Effector CD4-positive, alpha-beta T cell (primary cell): ENCODE data around the gene POFUT2.
"Not testable (repeated sequence)": the region's sequence is repeated elsewhere in the genome, so short reads cannot be mapped to it uniquely, and the experiment has no call there.

Experiments
- DNase-seq: peaks from one replicate; pipeline ENCODE4 v3.0.0-alpha.2; 2020

POFUT2 gene

DNA sequence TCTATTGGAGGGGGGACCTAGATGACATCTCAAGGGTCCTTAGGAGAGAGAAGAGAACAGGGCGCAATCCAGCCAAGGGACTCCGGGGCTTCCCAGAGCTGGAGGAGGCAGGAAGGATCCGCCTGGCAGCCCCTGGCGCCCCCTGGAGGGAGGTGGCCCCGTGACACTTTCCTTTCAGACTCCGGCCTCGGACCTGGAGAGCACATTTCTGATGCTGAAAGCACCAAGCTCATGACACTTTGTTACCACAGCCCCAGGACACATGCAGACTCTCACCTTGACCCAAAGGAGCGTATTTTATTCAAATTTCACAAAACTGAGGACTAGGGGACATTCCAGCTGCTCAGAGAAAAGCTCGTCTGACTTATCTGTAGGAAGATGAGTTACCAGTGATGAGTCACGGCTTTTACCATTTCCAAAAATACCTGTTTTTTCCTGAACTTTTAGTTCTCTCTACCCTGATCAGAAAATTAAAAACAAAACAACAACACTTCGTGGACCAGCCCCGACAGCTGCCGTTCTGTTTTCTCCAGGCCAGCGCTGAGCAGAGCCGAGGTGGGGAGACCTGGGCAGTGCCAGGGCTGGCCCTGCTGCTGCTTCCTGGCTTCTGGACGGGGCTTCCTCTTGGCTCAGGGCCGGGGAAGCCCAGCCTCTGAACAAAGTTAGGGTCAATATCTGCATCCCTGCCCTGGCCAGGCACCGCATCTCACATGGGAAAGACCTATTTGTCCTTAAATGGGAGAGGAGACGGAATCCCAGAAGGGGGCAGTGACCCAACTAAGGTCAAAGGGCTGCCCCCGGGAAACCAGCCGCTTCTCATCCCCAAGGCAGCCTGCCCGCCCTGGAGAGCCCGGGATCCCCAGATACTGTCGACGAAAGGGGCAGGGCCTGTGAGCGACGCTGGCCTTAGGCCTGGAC lies 21.6 kb upstream of the POFUT2 start:
- DNase-seq, result peak; percentile 29

DNA sequence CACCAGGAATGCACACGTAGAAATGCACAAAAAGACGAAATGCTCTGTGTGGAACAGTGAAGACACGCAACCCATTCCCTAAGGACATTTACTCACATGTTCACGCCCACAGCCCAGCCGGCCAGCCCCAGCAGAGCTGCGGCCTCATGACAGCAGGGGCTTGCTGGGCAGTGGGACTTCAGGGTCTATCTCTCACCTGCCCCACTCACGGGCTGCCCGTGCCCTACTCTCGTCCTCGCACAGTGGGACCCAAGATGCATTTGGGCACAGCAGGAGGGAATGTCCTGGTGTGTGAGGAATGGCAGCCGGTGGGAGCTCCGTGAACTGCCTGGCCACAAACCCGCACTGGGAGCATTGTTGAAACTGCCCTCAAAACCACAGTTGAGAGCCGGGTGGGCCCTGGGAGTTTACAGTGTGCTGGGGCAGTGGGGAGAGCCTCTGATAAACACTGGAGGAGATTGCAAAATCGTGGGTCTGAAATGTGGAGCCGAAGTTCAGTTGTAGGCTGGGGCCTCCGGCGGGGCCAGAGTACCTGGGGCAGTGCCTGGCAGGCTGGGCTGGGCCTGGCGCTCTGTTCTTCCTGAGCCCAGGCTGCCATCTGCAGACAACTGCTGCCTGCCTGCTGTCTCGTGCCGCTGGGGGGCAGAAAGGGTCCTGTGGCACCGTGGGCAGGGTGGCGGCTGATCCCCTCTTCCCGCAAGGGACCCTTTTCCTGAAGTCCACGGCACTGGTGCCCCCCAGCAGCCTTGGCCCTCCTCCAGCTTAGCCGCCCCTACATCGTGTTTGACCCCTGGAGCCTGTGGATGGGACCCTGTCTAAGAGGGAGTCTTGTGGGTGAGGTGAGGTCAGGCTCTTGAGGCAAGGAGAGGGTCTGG lies 20.7 kb upstream of the POFUT2 start:
- no peak for DNase-seq

DNA sequence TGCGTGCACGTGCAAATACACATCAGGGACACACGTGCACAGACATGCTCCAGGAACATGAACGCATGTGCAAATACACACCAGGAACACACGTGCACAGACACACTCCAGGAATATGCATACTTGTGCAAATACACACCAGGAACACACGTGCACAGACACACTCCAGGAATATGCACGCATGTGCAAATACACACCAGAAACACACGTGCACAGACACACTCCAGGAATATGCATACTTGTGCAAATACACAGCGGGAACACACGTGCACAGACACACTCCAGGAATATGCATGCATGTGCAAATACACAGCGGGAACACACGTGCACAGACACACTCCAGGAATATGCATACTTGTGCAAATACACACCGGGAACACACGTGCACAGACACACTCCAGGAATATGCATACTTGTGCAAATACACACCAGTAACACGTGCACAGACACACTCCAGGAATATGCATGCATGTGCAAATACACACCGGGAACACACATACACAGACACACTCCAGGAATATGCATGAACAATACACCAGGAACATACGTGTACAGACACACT lies 20.0 kb upstream of the POFUT2 start:
- not testable (repeated sequence) for DNase-seq

DNA sequence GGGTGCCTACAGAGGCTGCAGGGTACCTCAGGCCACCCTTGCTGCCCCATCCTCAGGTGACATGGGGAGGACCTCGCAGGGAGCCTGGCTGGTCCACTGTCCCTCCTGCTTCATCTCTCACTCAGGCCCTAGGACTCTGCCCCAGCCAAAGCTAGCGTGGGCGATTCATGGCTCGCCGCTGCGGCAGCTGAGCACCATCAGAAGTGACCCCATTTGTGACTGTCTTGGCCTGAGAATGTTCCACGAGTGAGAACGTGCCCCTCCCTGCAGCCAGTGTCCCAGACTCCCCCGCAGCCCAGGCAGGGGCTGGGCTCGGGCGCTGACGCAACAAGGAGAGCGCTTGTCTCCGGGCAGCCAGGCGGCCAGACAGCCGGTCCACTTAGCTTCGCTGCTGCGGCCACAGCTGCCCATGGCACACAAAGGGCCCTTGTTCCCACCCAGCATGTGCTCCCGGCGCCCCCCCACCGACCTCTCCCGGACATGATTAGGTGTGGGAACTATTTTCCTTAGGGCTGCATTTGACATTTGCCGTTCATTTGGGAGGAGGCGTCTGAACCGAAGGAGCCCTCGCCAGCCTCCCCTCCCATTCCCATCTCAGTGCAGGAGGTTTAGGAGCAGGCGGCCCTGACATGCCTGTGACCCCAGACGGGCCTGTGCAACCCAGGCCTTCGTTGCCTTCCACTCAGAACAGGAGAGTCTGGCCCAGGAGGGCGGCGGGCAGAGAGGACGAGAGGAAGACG lies 19.3 kb upstream of the POFUT2 start:
- no peak for DNase-seq

DNA sequence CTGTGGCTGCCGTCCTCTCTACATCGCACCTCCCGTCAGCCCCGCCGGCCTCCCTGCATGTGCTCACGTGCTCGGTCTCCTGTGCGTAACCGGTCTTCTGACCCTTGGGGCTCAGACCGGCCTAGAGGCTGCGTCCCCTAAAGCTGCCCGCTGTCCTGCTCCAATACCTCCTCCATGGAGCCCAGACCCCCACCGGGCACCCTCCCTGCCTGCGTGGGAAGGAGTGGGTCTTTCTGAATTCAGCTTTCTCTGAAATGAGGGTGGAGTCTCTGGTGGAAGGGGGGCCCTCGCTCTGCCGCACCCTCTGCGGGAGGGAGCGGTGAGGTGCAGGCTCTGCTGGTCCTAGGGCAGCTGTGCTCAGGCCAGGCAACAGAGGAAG lies 18.7 kb upstream of the POFUT2 start:
- no peak for DNase-seq

DNA sequence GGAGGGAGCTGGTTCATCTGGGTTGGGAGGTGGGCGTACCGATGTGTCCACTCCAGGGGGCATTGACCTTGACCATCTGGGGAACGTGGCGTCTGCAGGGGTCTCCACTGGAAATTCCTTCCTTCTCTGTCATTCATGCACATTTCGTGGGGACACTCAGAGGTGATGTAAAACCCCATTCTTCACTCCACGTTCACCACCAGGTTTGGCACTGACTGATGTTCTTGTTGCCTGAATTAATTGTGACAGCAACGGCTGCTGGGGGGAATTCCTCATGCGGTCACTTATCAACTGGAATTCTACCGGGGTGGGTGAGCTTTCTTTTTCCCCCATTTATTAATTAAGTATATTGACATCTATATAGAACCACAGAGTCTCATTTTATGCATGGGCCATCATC lies 18.1 kb upstream of the POFUT2 start:
- no peak for DNase-seq

DNA sequence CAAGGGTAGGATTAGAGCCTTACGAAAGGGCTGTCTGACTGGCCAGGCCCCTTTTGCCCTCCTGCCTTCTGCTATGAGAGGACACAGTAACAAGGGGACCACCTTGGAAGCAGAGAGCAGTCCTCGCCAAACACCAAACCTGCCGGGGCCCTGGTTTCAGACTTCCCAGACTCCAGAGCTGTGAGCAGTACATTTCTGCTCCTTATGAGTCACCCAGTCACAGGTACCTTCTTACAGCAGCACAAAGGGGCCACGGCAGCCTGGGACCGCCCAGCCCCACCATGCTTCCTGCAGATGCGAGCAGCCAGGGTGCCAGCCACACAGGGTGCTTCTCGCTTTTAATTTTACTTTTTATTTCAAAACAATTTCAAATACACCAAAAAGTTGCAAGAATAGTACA lies 17.2 kb upstream of the POFUT2 start:
- DNase-seq, result peak; percentile 25

DNA sequence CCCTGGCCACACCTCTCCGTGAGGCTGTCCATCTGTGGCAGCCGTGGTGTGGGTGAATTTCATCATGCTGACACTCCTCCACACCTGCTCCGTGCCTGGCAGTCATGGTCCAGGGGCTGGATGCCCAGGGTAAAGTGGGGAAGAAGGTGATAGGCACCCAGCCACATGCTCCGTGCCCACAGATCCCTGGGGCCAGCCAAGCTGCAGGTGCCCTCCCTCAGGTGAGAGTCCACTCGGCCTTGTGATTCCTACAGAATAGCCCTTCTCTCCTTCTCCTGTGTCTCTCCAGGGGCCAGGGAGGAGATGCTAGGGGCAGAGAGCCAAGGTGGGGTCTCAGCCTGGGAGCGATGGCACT lies 16.8 kb upstream of the POFUT2 start:
- no peak for DNase-seq

DNA sequence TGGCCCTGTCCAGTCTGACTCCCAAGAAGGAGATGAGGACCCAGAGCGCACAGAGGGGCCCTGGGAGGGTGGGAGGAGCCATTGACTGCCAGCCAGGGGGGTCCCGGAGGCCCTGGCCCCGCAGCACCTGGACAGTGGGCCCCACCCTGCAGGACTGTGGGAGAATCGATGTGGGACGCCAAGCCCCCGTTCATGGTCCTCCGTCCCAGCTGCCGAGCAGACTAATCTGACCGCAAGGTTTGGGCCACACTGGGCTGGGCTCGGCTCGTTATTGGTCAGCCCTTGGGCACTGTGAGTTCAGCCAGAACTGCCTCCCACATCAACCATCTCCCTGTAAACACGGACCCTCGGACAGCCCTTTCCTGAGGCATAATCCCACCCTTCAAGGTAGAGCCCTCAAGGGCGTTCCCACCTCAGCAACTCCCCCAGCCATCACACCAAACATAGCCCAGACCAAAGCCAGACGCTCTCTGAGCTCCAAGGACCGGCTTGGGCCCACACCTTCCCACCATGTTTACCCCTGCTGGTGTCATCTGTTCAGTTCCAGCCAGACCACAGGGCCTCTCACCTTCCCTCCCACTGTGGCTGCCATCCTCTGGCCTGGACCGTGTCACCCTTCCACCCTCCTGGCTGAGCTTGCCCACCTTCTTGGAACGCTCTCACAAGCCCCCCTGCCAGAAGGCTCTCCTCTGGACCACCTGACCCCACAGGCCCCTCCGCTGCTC lies 16.2 kb upstream of the POFUT2 start:
- DNase-seq, result no peak

DNA sequence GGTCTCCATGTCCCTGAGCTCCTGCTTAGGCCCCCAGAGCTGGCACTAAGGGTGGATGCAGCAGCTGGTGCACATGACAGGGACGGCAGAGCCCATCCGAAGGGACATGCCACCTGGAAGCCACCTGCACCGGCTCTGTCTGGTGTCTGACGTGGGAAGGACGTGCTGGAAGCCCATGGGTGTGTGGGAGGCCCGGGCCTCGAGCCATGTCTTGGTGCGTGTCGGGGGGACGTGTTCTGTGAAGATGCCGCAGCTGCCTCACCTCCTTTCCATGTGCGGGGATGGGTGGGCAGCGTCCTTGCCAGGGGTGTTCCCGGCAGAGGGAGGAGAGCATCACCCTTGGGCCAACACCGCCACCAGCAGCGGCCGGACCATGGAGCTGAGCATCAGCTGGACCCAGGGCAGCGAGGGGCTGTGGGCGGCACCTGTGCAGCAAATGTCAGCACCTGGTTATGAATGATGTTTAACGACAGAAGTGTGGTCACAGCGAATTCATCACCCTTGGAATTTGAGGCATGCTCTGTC lies 15.5 kb upstream of the POFUT2 start:
- DNase-seq, result no peak

DNA sequence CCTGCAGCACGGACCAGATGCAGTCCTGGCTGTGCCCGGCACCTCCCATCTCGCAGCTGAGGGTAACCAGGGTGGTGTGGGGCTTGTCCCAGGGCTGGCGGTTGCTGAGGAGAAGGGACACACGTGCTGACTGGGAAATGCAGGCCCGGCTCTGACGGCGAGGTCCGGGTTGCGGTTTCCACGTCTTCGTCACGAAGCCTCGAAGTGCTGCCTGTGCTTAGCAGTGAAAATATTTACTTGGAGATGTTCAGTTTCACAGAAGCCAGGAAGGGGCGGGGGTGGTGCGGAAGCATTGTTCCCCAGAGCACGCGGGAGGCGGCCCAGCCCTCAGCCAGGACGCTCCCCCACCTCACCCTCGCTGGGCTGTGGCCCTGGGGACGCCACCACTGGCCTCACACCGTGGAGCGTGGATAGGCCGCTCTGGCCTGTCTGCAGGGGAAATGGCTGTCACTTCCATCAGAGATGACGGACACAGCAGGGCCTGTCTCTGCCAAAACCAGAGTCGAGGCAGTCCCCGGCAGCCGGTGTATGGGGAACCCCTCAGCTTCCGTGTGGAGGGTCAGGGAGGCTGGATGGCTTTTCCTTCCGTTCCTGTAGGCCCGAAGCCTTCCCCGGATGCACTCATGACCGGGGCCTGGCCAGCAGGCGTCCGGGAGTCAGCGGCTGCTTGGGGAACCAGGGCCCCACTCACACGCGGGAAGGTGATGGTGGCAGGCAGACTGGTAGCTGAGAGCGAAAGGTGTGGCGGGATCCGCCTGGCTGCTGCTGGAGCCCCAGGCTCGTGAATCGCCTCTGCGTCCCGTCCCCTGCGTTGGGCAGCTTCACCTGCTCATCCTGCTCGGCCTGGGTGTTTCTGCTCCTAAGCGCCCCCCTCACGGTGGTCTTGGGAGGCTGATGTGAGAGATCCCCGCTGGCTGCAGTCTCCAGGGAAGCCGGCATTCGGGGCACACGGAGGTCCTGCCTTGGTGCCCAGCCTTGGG lies 14.7 kb upstream of the POFUT2 start:
- peak; percentile 59 for DNase-seq

DNA sequence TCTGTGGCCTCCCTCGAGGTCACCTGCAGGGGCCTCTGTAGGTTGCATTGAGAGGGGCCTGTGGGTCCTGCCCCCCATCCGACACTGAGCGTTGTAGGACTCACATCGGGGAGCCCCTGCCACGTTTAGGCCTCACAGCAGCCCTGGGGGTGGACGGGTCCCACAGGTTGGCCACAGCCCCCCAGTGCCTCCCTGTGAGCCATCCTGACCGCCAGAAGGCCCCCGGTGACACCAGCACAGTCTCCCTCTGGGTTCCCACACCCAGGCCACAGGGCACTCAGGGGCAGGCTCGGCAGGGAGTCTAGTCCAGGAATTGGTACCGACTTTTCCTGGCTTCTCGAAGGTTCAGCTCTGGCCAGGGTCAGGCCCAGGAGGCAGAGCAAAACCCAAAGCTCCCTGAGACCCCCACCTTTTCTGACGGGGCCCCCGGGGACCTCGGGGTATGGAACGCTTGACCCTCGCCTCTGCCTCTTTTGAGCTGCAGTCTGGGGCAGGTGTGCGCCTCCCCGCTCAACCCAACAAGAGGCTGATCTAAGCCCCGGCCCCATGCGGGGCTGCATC lies 13.9 kb upstream of the POFUT2 start:
- DNase-seq, result no peak

DNA sequence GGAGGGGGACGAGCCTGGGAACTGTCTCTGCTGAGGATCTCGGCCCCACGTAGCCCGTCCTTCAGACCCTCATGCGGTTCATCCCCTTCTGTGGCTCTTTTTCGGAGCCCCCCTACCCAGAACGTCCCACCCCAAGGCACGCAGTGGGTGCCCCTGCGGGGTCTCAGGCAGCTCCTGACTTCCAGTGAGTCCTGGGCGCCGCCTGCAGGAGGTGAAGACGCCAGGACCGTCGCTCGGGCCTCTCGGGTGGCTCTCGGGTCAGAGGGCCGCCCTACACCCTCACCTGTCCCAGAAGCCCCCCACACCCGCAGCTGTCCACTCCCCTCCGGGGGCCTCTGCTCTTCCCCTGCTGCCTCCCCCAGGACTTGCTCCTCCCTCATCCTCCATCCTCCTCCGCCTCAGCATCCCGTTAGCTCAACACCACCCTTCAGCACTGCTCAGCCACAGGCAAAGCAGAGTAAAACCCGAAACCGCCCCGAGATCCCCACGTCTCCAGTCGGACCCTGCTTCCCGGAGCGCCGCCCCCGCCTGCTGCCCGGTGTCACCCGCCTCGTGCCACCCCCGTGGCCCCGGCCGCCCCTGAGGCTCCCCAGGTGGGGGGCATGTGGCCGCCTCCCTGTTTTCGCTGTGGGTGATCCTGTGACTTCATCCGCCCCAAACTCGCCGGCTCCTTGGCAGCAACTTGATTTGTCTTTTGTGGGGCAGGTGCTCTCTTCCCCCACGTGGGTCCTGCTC lies 13.3 kb upstream of the POFUT2 start:
- DNase-seq, result no peak

DNA sequence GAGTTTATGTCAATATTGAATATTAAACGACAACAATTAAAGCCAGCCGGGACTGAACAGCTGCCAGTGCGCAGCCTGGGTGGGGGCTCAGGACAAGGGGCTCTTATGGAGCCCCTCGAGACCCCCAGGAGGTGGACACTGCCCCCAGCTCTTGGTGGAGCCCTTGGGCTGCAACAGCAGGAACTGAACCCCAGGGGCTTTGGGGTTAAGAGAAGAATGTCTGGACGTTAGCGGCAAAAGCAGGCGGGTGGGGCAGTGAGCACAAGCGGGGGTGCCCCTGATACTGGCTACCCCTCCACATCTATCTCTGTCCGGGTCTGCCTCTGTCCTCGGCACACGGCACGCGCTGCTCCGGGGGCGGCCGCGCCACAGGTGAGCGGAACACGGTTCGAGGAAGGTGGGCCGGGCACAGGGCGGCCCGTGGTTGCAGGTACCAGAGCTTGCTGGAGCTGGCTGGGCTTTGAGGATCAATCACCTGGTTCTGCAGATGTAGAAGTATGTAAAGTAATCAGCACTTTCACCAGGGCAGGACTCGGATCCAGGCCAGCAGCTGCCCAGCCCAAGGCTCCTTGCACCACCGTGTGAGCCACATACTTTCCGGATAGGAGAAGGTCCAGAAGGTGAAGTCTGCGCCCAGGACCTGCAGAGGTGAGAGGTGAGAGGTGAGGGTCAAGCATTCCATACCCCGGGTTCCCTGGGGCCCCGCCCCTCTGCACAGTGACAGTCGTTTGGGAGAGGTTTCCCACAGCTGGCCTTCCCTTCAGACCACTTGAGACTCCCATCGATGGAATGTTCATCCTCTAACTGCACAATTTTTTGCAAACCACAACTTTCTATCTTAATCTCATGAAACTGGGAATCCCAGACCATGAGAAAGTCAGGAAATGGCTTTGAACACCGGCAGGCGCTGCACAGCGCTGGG lies 12.4 kb upstream of the POFUT2 start:
- no peak for DNase-seq

DNA sequence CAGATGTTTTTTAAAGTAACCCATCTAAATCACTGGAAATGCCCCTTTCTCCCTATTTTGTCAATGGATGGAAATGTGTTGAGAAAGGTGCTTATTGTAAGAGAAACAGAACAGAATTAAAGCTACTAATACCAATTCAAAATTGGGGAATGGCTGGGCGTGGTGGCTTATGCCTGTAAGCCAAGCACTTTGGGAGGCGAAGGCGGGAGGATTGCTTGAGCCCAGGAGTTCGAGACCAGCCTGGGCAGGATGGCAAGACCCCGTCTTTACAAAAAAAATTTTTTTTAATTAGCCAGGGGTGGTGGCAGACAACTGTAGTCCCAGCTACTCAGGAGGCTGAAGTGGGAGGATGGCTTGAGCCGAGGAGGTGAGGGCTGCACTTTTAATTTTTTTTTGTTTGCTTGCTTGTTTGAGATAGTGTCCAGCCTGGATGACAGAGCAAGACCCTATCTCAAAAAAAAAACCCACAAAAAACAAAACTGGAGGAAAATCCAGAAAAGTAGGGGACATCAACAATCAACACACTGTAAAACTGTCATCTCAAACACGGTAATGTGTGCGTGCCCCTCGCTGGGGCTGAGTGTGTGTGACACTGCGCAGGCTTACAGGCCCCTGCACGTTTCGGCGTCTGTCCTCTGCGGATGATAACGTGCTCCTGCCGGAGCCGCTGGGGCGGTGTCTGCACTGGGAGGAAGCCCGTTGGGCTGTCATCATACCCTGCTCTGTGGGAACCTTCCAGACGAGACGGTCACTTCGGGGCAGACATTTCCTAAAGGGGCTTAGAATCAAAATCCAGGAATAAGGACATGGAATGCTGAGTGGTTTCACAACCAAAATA lies 11.6 kb upstream of the POFUT2 start:
- no peak for DNase-seq

DNA sequence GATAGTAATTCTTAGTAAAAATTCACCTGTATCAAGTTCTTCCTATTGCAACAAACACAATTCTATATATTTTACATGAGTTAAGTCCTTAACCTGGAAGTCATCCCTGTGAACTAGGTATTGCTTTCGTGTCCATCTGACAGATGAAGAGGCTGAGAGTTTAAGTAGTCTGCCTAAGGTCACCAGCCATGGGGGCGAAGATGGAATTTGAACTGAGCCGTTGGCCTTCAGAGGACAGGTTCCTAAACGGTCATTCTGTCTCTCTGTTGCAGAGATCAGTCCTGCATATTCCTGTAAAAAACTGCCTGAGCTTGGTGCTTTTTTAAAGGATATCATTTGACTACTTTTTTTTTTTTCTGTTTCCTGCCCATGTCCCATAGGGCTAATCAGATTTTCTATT lies 10.2 kb upstream of the POFUT2 start:
- no peak for DNase-seq

DNA sequence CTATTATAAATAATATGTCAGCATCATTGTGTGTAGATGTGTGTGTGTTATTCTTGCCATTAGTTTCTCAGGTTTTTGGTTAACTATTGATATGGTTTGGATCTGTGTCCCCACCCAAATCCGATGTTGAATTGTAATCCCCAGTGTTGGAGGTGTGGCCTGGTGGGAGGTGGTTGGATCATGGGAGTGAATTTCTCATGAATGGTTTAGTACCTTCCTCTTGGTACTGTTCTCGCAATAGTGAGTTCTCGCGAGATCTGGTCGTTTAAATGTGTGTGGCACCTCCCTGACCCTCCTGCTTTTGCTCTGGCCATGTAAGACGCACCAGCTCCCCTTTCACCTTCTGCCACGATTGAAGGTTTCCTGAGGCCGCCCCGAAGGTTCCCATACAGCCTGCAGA lies 9.6 kb upstream of the POFUT2 start:
- DNase-seq, result no peak

DNA sequence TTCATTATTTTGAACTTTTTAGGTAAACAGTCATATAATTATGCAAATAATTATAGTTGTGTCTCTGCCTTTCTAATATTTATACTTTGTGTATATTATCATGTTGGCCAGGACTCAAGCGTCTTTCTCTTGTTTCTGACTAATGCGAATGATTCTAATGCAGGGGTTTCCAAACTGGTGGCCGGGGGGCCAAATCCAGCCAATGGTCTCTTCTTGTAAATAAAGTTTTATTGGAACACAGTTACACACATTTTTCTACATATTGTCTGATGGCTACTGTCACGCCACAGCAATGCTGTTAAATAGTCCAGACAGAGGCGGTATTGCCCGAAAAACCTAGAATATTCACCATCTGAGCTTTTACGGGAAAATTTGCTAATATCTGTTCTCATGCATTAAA lies 8.9 kb upstream of the POFUT2 start:
- DNase-seq, result no peak
